HepG2 (cell line): ENCODE results near the gene IL3RA. TPM values are rescaled to one million over a fixed set of nuclear protein-coding genes. Genes with fewer than 3 reads are reported as not detected.

Experiments used
- ARHGAP35 ChIP-seq: sonication (generic); formaldehyde crosslinking; IDR thresholded peaks from 2 replicates; pipeline ENCODE4 v1.9.0; 2022; ENCODE audit warnings: mild to moderate bottlenecking, inconsistent platforms, moderate library complexity, missing genetic modification reagents, borderline replicate concordance
- ATAD3A ChIP-seq: sonication (generic); formaldehyde crosslinking; IDR thresholded peaks from 2 replicates; pipeline ENCODE4 v1.4.0; 2020; ENCODE audit warnings: missing genetic modification reagents
- BHLHE40 ChIP-seq: IDR thresholded peaks from 2 replicates; pipeline ENCODE4 v1.6.1; 2011; ENCODE audit warnings: low read length, improper control_type of control experiment
- BORCS8-MEF2B ChIP-seq: sonication (generic); formaldehyde crosslinking; IDR thresholded peaks from 2 replicates; pipeline ENCODE4 v1.8.0; 2022; ENCODE audit warnings: mild to moderate bottlenecking, missing genetic modification reagents
- CHCHD3 ChIP-seq: sonication (generic); formaldehyde crosslinking; IDR thresholded peaks from 2 replicates; pipeline ENCODE4 v1.8.0; 2022; ENCODE audit warnings: mild to moderate bottlenecking, missing genetic modification reagents, moderate library complexity
- FOXM1 ChIP-seq: sonication (generic); formaldehyde crosslinking; IDR thresholded peaks from 2 replicates; pipeline ENCODE4 v1.5.0; 2020; ENCODE audit warnings: missing genetic modification reagents
- MAF1 ChIP-seq: sonication (generic); formaldehyde crosslinking; IDR thresholded peaks from 2 replicates; pipeline ENCODE4 v1.5.0; 2020; ENCODE audit warnings: missing genetic modification reagents, borderline replicate concordance
- NFATC3 ChIP-seq: sonication (generic); formaldehyde crosslinking; IDR thresholded peaks from 2 replicates; pipeline ENCODE4 v1.5.1; 2020; ENCODE audit warnings: mild to moderate bottlenecking, missing genetic modification reagents
- PCBP1 ChIP-seq: fragments of 200-400 bp; formaldehyde crosslinking; IDR thresholded peaks from 2 replicates; pipeline ENCODE4 v1.6.1; 2017; ENCODE audit warnings: mild to moderate bottlenecking, low read depth, low read length, borderline replicate concordance
- RBM39 ChIP-seq: fragments of 200-400 bp; formaldehyde crosslinking; IDR thresholded peaks from one replicate; pipeline ENCODE4 v1.6.1; 2018; ENCODE audit warnings: antibody characterized with exemption, mild to moderate bottlenecking, low read depth, low read length; ENCODE audit not compliant: poor library complexity, severe bottlenecking
- SIX1 ChIP-seq: sonication (generic); formaldehyde crosslinking; IDR thresholded peaks from 2 replicates; pipeline ENCODE4 v1.4.0; 2020; ENCODE audit warnings: missing genetic modification reagents, borderline replicate concordance
- SMARCE1 ChIP-seq: fragments of 450-650 bp; IDR thresholded peaks from 2 replicates; pipeline ENCODE4 v1.6.1; 2017; ENCODE audit warnings: borderline replicate concordance
- SNAI1 ChIP-seq: sonication (generic); formaldehyde crosslinking; IDR thresholded peaks from 2 replicates; pipeline ENCODE4 v1.5.0; 2020; ENCODE audit warnings: mild to moderate bottlenecking, missing genetic modification reagents, borderline replicate concordance
- SP5 ChIP-seq: IDR thresholded peaks from 2 replicates; pipeline ENCODE4 v1.6.1; 2016; ENCODE audit warnings: low read depth, borderline replicate concordance
- TERF1 ChIP-seq: sonication (generic); formaldehyde crosslinking; IDR thresholded peaks from 2 replicates; pipeline ENCODE4 v1.8.0; 2022; ENCODE audit warnings: mild to moderate bottlenecking, missing genetic modification reagents, moderate library complexity
- TRAFD1 ChIP-seq: sonication (generic); formaldehyde crosslinking; IDR thresholded peaks from 2 replicates; pipeline ENCODE4 v1.5.1; 2020; ENCODE audit warnings: missing genetic modification reagents, mild to moderate bottlenecking, borderline replicate concordance
- U2AF2 ChIP-seq: fragments of 200-400 bp; formaldehyde crosslinking; IDR thresholded peaks from 2 replicates; pipeline ENCODE4 v1.6.1; 2017; ENCODE audit warnings: low read depth, mild to moderate bottlenecking, low read length
- ZNF232 ChIP-seq: sonication (generic); formaldehyde crosslinking; IDR thresholded peaks from 2 replicates; pipeline ENCODE4 v1.4.0; 2020; ENCODE audit warnings: missing genetic modification reagents, borderline replicate concordance
- ZNF251 ChIP-seq: sonication (generic); formaldehyde crosslinking; IDR thresholded peaks from 2 replicates; pipeline ENCODE4 v1.9.0; 2021; ENCODE audit warnings: mild to moderate bottlenecking, missing genetic modification reagents
- ZNF510 ChIP-seq: sonication (generic); formaldehyde crosslinking; IDR thresholded peaks from 2 replicates; pipeline ENCODE4 v1.4.0; 2020; ENCODE audit warnings: low read depth, mild to moderate bottlenecking, missing genetic modification reagents
- ZNF557 ChIP-seq: sonication (generic); formaldehyde crosslinking; IDR thresholded peaks from 2 replicates; pipeline ENCODE4 v1.4.0; 2020; ENCODE audit warnings: missing genetic modification reagents
- ZNF589 ChIP-seq: sonication (generic); formaldehyde crosslinking; conservative IDR thresholded peaks from 2 replicates; pipeline ENCODE4 v1.8.0; 2022; ENCODE audit warnings: mild to moderate bottlenecking, moderate library complexity, missing genetic modification reagents
- ZNF644 ChIP-seq: IDR thresholded peaks from 2 replicates; pipeline ENCODE4 v1.6.1; 2016; ENCODE audit warnings: low read depth
- ZNF720 ChIP-seq: sonication (generic); formaldehyde crosslinking; IDR thresholded peaks from 2 replicates; pipeline ENCODE4 v1.4.0; 2020; ENCODE audit warnings: missing genetic modification reagents
- ZNF777 ChIP-seq: sonication (generic); formaldehyde crosslinking; IDR thresholded peaks from 2 replicates; pipeline ENCODE4 v1.4.0; 2020; ENCODE audit warnings: missing genetic modification reagents
- polyA plus RNA-seq, 8 experiments: library from polyadenylated mRNA; depleted of rRNA in 3 of 8; stranded (reverse) in 7 of 8; unstranded in 1 of 8; fragments of >200 nt; fragmentation: Illumina TruSeq in 4 of 8; extraction: Trizol in 4 of 8; gene quantifications; 2 replicates each; pipeline versions ENCODE4 v1.2.1 to v1.2.3, GENCODE V29; 2011 to 2016; ENCODE audit warnings: low read depth in 4 of 8, missing spikeins in 1 of 8, mixed read lengths in 1 of 8; ENCODE audit not compliant: insufficient read depth in 1 of 8
- total RNA-seq, 5 experiments: library from RNA; depleted of rRNA; stranded (reverse); fragments of >200 nt; fragmentation: Illumina TruSeq; extraction: Trizol; gene quantifications; 2 replicates each; pipeline ENCODE4 v1.2.3, GENCODE V29; 2016; ENCODE audit warnings: low read depth in 1 of 5
- TF ChIP-seq, protein P1 (sequence below): IDR thresholded peaks from 2 replicates; pipeline ENCODE4 v1.6.1; 2016; ENCODE audit warnings: missing genetic modification reagents, missing compliant biosample characterization
- TF ChIP-seq, protein P2 (sequence below): sonication (generic); formaldehyde crosslinking; IDR thresholded peaks from 2 replicates; pipeline ENCODE4 v1.5.0; 2020; ENCODE audit warnings: missing genetic modification reagents

IL3RA gene
- total and polyA plus RNA-seq, 2 of the 13 experiments (the other 11 are each of a cell fraction or from before 2014, with no cell fraction given) = not detected

GRCh38 chrX:1391707-1392375, 55.3 kb downstream of the IL3RA start, which contains the start of gene SLC25A6 (continued):
- TF ChIP-seq ZNF720 (no peak), SIX1 (CRISPR knock-in tag) (no peak), RBM39 (peak; percentile 88), SNAI1 (CRISPR knock-in tag) (peak; percentile 92; the same call in 1 of the 2 replicates), TERF1 (CRISPR knock-in tag) (no peak), CHCHD3 (CRISPR knock-in tag) (no peak; the same call in 1 of the 2 replicates), ZNF251 (CRISPR knock-in tag) (no peak), ZNF777 (CRISPR knock-in tag) (peak; percentile 69), ZNF232 (CRISPR knock-in tag) (peak; percentile 86; the same call in 1 of the 2 replicates), BORCS8-MEF2B (CRISPR knock-in tag) (peak; percentile 81; the same call in 1 of the 2 replicates), FOXM1 (CRISPR knock-in tag) (no peak), ZNF589 (CRISPR knock-in tag) (no peak), ARHGAP35 (CRISPR knock-in tag) (0 out of 2 replicates have a peak, but pooled peaks have one; percentile 67), PCBP1 (no peak), ZNF510 (CRISPR knock-in tag) (0 out of 2 replicates have a peak, but pooled peaks have one; percentile 19), ZNF644 (CRISPR knock-in tag) (no peak), ATAD3A (no peak), SMARCE1 (no peak), U2AF2 (0 out of 2 replicates have a peak, but pooled peaks have one; percentile 55), SP5 (CRISPR knock-in tag) (peak; percentile 70), ZNF557 (CRISPR knock-in tag) (no peak), TRAFD1 (CRISPR knock-in tag) (no peak), MAF1 (CRISPR knock-in tag) (peak; percentile 63; the same call in 1 of the 2 replicates), NFATC3 (no peak), BHLHE40 (peak; percentile 97)
- TF ChIP-seq, protein P1, sequence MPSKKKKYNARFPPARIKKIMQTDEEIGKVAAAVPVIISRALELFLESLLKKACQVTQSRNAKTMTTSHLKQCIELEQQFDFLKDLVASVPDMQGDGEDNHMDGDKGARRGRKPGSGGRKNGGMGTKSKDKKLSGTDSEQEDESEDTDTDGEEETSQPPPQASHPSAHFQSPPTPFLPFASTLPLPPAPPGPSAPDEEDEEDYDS (CRISPR knock-in tag) = peak; percentile 88
- TF ChIP-seq, protein P2, sequence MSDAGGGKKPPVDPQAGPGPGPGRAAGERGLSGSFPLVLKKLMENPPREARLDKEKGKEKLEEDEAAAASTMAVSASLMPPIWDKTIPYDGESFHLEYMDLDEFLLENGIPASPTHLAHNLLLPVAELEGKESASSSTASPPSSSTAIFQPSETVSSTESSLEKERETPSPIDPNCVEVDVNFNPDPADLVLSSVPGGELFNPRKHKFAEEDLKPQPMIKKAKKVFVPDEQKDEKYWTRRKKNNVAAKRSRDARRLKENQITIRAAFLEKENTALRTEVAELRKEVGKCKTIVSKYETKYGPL (CRISPR knock-in tag) = no peak
